Amygdala (tissue), 56 donors: ENCODE measurements around the gene ACTR1B.
"Not testable (repeated sequence)": the region's sequence is repeated elsewhere in the genome, so short reads cannot be mapped to it uniquely, and the experiment has no call there.

ENCODE experiments used
- DNase-seq, 56 donors: peaks; one replicate each; lab custom pipeline; 2025; lab: John Stamatoyannopoulos, UW

ACTR1B gene

DNA sequence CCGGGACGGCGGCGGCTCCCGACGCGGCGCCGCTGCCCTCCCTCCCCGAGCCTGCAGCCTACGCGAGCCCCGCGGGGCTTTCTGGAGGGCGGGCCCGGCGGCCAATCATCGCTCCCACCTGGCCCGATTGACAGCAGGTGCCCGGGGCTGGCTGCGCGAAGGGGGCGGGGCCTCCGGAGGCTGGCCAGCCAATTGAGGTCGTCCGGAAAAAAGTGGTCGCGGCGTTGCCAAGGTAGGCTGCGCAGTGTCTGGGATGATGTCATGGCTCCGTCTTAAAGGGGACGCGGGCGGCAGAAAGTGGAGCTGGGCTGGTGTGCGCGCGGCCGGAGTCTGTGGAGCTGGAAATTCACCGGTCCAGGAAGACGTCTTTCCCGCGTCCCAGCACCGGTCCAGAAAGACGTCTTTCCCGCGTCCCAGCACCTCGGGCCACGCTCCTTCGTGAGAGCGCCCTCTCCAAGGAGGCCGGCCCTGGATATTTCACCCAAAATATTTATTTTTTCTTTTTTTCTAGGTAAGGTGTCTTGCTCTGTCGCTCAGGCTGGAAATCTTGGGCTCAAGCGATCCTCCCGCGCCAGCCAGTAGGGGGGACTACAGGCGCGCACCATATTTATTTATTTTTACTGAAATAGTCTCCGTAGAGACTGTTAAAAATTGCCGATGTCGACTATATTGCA lies at the start of gene ACTR1B:
TSS of gene ACTR1B (minus strand) at position 83 of the 674 bp plus-strand sequence. CDS start 154 bp downstream, outside the sequence.
- DNase-seq = peak; percentile 59 to 99 (median 96)

DNA sequence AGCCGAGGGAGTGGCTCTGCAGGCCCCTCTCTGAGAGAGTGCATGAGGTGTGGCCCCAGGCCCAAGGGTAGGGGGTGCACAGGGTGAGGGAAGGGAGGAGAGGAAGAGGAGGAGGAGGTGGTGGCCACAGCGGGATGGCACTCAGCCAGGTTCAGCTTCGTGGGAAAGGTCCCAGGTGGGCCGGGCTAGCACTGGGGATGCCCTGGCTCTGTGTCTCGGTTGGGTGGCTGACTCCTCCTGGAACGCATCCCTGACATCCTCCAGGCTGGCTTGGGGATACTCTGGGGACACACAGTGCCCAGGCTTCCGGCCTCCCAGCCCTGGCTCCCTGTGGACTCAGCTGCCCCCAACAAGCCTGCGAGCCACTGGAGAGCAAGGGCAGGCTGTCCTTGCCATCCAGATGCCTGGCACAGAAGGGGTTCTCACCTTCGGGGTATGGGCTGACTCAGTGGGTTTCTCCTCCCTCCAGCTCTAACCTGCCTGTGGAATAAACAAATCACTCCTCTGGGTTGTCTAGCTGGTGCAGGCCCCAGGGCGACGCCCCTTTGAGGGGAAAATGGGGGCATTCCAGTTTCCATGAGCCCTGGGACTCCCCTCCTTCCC lies 49.0 kb upstream of the ACTR1B start:
- DNase-seq = no peak

DNA sequence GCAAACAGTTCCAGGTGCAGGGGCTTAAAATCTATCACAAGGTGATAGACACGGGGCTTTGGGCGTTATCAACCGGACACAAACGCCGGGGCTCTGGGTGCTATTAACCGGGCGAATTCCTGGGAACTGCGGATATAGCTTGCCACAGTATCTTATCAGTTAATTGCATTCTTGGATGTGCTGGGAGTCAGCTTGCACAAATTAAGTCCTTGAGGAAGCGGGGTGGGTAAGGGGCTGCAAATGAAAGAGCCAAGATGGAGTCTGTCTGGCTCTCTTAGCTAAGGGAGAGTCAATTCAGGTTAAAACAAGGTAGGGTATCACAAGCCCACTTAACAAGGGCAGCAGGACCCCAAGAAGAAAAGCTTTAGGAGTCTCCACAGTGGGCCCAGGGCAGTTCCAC lies 48.3 kb upstream of the ACTR1B start:
- DNase-seq = not testable (repeated sequence)

DNA sequence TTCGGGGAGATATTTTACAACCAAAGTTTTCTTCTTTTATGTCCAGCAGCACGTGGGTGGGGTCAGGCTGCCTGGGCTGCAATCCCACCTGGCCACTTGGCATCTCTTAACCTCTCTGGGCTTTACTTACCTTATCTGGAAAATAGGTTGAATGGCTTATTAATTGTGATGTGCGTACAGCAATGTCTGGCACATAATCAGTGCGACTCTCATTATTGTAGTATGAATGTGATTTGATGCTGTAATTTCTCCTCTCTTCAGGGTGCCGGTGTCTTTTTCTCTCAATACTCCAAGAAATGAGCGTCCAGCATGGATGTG lies 47.5 kb upstream of the ACTR1B start:
- DNase-seq = no peak

DNA sequence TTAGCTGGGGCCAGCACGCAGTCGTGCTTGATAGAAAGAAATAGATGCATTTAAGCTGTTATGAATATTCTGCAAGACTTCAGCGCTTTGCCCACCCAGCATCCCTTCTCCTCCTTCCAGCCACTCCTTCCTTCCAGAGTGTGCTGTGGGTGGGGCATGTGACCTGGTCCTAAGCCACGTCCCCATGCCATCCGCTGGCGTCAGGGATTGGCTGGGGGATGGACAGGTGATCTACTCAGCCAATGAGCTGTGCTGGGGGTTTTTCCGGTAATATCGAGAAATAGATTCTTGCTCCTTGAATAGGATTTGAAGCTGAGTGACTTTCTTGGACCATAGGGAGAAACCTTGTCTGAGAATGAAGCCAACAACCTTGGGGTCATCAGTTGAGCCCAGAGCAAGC lies 44.8 kb upstream of the ACTR1B start:
- DNase-seq = no peak

DNA sequence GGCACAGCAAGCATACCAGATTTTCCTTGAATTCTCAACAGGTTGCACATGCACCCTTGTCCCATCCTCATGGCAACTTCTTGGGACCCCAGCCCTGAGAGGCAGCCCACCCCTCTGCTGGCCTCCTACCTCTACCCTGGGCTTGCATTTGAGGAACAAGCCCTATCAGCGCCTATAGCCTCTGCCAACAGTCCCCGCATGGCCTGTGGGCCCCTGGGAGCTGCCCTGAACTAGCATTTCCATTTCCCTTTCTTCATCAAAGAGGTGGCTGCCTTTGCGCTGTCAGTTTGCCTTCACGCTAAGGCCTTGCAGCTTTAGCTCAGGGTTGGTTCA lies 44.2 kb upstream of the ACTR1B start:
- no peak for DNase-seq

DNA sequence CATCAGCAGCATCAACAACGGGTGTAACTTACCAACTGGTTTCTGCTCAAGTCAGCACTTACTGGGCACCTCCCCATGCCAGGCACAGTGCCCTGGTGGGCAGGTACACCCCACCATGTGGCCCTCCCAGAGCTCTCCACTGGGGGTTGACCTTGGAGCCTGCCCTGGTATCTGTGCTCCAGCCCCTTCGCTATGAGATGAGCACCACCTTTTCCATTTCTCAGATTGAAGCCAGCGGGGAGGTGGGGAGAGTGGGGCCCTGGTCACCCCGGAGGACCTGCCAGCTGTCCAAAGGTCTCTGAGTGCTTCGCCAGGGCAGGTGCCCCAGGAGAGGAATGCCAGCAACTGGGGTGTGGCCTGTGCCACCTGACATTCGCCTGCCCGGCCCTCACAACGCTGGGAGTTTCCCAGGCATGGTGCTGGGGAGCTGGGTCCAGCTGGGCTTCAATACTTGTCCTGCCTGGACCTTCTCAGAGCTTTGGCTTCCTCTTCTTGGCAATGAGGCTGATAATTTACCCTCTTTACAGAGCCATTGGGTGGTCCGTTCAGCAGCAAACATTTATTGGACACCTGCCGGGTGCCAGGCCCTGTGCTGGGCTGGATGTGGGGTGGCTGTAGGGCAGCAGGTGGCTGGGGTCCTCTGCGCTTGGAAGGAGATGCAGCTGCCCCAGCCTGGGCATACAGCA lies 43.7 kb upstream of the ACTR1B start:
- no peak for DNase-seq

DNA sequence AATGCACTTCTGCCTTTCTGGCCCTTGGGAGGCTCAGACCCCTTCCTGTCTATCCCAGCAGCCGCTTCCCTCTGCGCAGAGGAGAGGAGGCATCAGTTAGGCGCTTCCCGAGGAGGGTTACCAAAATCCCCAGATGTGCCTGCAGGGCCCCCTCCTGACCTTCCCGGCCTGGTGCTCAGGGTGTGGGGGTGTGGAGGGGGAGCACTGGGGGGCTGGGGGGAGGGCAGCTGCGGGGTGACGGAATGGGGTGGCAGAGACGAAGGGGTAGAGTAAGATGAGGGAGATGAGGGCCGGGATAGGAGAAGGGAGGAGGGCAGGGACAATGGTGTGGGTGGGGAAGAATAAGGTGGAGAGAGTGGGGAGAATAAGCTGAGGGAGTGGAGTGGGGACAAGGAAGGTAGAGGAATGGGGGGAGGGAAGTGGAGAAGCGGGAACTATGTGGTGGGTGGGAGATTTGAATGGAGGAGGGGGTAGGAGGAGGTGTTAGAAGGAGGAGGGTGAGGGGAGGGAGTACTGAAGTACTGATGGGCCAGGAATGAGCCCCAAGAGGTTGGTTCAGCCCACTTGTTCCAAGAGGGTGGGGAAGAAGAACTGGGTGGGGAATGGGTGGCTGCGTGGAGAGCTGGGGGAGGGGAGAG lies 43.0 kb upstream of the ACTR1B start:
- no peak for DNase-seq

DNA sequence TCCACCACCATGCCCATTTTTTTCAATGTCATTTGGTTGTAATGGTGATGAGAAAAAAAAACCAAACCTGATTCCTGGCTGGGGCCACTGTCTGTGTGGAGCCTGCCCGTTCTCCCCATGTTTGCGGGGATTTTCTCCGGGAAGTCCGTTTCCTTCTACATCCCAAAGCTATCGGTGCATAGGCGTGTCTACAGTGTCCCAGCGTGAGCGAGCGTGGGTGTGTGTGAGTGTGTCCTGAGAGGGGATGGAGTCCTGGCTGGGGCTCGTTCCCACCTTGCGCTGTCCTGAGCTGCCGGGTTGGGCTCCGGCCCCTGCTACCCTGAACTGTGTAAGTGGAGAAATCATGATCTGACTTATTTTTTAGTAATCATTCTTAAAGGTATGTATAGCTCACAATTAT lies 42.3 kb upstream of the ACTR1B start:
- no peak for DNase-seq

DNA sequence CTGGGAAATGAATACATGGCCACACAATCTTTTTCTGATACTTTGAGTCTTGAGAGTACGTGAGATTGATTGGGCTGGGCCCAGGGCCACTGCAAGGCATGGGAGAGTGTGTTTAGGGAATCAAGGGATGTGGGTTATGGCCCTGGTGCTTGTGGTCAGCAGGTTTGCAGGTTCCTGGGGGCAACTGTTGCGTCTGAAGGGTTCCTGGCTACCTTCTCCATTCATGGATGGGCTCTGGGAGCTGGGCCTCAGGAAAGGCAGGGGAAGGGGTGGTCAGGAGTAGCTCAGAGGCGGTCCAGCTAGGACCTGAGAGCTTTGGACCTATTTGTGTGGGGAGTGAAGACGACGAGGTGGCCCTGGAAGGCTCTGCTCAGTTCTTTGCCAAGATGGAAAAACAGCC lies 41.1 kb upstream of the ACTR1B start:
- DNase-seq = no peak

DNA sequence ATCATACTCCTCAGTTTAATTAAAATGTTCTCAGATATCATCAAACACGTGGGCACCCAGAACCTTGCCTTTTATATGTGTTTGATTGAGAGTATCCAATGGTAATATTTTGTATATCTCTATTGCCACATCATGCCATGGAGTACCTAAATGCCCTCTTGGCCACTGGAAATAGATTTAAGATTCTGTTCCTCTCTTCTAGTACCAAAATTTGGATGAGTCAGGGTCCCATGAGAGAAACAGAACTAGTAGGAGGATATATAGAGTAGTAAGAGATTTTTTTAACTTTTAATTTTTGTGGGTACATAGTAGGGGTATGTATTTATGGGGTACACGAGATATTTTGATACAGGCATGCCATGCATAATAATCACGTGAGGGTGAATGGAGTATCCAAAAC lies 39.9 kb upstream of the ACTR1B start:
- no peak for DNase-seq

DNA sequence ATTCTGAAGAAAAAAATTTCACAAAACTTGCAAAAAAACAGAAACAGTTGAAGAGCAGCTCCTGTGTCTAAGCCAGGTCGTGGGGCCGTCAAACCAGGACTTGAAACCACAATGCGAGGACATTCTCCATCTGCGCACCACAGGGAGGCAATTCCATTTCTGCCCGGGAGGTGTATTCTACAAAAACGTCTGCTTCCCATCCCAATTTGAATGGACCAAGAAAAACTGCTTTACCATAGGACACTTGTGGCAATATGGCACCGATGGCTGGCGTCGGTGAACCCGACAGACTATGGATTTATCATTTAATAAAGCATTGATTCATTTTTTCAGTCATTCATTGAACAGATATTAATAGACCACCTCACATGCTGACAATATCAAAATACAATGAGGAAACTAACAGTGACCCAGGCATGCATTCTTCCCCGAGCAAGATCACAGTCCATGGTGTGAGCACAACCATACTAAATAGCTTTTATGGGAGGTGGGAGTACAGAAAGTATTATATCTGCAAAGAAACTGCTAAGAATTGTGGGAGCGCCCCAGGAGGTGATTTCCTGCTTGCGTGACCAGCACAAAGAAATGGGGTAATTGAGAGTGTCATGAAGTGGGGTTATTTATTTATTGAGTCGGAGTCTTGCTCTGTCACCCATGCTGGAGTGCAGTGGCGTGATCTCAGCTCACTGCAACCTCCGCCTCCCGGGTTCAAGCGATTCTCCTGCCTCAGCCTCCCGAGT lies 39.1 kb upstream of the ACTR1B start:
- no peak for DNase-seq

DNA sequence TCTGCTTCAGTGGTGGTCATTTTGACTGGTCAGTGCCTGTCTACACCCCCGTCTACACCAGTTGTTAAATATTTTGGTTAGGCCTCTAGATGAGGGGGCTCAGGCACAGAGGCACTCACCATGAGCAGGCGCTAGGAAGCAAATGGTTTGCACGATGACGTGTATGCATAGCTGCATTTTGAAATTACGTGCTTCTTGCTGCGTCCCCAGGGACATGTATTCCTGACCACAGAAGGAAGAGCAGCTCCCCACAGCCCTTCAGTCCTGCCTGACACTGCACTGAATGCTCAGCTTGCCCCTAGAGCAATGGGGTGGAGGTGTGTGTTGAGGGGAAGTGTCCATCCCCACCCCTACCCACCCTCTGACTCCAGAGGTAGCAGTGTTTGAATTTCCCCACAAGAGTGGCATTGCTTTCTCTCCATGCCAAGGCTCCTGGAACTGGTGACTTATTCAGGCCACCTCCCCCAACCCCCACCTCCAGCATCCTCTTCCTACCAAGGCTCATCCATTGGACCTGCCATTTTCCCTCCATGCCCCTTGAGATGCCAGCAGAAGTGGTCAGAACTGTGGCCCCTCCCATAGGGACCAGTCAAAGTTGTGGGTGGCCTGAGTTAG lies 38.1 kb upstream of the ACTR1B start:
- DNase-seq = no peak

DNA sequence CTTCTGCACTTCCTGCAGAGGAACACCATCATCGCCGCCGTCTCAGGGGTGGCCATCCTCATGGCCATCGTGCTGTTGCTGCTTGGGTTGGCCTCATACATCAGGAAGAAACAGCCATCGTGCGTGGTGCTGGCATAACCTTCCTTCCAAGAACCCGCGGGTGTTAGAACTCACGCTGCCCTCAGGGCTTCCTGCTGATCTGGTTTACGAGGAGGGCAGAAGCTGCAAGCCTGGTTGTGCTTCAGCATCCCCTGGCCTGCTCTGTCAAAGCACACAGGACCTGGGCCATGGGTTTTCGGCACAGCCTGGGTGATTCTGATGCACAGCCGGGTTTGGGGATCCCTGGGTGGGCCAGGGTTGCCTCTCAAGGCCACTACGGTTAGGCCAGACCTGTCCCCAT lies 37.3 kb upstream of the ACTR1B start:
- DNase-seq = no peak

DNA sequence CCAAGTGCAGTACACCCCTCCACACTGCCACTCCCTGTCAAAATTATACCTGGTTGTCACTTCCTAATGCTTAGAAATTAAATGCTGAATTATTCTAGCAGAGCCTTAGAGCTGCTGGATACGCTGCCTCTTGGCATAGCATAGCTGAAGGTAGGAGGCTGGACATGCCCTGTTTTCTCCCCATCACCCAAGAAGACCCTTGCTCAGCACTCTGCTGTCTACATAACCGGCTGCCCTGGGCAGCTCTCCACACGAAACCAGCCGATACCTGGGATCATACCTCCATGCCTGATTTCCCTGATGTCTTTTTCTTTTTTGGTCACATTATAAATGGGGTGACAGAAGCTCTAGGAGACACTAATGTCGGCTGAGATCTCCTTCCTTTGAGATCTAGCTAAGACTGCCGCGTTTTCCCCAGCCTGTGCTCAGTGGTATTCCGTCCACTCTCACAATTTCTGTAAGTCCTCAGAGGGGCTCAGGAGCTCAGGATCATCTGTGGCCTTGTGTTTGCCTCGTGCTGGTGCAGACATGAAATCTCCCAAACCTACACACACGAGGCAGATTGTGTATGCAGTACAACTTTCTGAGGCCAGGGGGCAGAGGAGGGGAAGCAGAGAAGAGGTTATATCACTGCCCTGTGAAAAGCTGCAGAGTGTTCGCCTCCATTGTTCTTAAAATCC lies 36.1 kb upstream of the ACTR1B start:
- peak in 23 of 56 donors; percentile 5 to 72 (median 20) for DNase-seq

DNA sequence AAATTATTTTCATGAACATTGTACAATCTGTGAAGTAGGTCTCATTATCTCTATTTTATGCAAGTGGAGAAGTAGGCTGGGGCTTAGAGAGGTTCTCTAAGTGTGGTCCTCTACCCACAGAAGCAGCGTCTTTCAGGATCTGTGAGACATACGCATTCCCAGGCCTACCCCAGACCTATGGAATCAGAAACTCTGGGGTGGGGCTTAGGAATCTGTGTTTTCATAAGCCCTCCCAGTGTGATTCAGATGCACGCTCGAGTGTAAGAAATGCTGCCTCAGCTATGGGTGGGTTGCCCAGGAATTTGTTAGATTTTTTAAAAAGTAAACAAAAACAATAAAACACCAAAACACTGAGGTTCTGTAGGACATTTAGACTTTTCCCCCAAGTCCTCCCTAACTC lies 34.7 kb upstream of the ACTR1B start:
- DNase-seq = no peak

DNA sequence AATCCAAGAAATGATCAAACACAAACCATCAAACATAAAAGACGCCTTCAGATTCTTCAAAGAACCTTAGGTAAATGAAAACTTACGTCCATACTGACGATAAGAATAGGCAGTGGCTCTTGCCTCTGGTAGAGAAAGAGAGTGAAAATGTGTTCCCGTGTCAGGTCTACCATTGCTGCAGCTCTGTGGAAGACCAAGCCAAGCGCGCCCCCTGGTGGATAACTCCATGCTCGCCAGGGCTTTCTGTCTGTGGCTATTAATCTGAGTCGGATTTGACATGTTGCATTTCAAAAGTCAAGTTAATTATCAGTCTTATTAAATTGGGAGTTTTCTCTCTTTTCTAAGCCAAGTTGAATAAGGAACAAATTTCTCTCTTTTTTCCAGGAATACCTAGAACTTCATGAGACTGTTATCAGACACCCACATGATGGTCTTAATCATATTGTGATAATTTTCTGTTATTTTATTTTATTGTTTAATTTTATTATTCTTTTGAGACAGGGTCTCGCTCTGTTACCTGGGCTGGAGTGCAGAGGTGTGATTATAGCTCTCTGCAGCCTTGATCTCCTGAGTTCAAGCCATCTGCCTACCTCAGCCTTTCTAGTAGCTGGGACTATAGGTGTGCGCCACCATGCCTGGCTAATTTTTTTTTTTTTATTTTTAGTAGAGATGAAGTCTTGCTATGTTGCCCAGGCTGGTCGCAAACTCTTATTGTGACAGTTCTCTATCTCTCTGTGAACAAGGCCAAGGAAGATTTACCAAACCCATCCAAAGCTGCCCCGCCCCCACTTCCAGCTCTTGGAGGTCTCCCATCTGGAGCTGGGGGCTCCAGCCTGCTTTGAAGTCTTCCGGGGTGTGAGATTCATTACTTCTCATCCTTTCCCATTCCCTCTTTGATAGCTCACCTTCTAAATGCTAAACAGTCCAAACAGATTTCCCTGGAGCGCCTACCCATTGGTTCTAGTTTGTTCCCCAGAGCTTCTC lies 33.7 kb upstream of the ACTR1B start:
- DNase-seq = peak in 54 of 56 donors; percentile 34 to 97 (median 75)

DNA sequence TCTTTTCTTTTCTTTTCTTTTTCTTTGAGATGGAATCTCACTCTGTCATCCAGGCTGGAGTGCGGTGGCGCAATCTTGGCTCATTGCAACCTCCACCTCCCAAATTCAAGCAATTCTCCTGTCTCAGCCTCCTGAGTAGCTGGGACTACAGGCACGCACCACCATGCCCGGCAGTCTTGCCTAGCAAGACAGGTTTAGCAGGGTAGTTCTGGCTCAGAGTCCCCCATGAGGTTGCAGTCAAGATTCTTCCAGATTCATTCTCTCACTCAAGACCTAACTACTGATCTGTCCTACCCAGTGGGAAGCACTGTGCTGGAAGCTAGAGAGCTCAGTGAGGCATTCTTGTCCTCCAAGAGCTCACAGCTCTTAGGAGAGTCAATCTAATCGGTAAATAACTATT lies 31.9 kb upstream of the ACTR1B start:
- DNase-seq = no peak

DNA sequence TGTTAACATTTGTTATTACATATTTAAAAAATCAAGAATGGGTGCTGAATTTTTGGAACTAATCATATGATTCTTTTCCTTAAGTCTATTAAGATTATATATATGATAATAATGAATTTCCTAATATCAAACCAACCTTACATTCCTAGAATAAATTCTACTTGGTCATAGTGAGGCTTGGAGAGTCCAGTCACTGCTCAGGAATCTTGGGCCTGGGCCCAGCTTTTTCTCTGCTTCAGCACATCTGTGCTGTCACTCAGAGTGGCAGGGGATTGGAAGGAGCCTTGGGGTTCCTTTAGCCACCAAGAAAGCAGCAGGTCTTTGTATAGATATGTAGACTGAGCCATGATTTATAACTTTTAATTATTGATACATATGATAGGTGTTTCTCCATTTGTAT lies 29.6 kb upstream of the ACTR1B start:
- DNase-seq = no peak
